Neural progenitor cell (in vitro differentiated cells): ENCODE measurements around the gene HMX2.

ENCODE experiments used
- EZH2 ChIP-seq: fragments of 200-600 bp; sonication (generic); IDR thresholded peaks from 2 replicates; pipeline ENCODE4 v1.6.1; 2017; ENCODE audit warnings: antibody characterized with exemption, mild to moderate bottlenecking, moderate library complexity
- EZH2phosphoT487 ChIP-seq: fragments of 200-600 bp; sonication (generic); IDR thresholded peaks from 2 replicates; pipeline ENCODE4 v1.6.1; 2017; ENCODE audit warnings: antibody characterized with exemption
- TF ChIP-seq, protein P1 (sequence below): fragments of 200-600 bp; sonication (generic); IDR thresholded peaks from 2 replicates; pipeline ENCODE4 v1.5.1; 2017; ENCODE audit warnings: antibody characterized with exemption, mild to moderate bottlenecking

- TF ChIP-seq, protein P1, sequence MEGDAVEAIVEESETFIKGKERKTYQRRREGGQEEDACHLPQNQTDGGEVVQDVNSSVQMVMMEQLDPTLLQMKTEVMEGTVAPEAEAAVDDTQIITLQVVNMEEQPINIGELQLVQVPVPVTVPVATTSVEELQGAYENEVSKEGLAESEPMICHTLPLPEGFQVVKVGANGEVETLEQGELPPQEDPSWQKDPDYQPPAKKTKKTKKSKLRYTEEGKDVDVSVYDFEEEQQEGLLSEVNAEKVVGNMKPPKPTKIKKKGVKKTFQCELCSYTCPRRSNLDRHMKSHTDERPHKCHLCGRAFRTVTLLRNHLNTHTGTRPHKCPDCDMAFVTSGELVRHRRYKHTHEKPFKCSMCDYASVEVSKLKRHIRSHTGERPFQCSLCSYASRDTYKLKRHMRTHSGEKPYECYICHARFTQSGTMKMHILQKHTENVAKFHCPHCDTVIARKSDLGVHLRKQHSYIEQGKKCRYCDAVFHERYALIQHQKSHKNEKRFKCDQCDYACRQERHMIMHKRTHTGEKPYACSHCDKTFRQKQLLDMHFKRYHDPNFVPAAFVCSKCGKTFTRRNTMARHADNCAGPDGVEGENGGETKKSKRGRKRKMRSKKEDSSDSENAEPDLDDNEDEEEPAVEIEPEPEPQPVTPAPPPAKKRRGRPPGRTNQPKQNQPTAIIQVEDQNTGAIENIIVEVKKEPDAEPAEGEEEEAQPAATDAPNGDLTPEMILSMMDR: no peak
- peak; percentile 23 for TF ChIP-seq EZH2
- no peak for TF ChIP-seq EZH2phosphoT487
Observed at GRCh38 chr10:123139165-123139520, 8.8 kb upstream of the HMX2 start.
